Measurements from ENCODE around the gene LRMDA.

DNA sequence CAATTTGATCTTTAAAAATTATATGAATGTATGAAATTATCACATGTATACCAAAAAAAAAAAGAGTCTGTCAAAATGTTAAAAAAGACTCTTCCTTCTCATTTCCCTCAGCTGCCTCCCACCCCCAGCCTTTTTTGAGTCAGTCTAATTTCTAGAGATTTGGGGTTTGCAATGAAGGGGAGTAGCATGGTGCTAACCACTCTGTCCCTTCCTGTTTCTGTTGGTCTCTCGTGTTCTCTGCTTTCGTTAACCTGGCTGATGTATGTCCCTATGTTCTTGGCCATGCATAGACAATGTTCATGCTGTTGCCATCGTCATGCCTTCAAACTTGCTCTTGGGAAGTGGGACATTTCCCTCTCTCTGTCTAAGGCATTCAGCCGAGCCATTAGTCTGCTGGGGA, 474.1 kb downstream of the LRMDA start:
- no peak for TF ChIP-seq CTCF (IDR thresholded peaks at IDR 0.05)
- no peak for TF ChIP-seq POLR2A (IDR thresholded peaks at IDR 0.05)
